Common myeloid progenitor, CD34-positive (primary cell): ENCODE data around the gene TMEM201.
"Not testable (repeated sequence)": the region's sequence is repeated elsewhere in the genome, so short reads cannot be mapped to it uniquely, and the experiment has no call there.

Experiments
- CTCF ChIA-PET: fragments of 350-600 bp; sonication (Branson Sonifier 250); formaldehyde crosslinking; loops from one replicate; lab custom pipeline; 2021; ENCODE audit warnings: antibody characterized with exemption; lab: Charles Lee
- POLR2A ChIA-PET: fragments of 350-600 bp; sonication (Branson Sonifier 250); formaldehyde crosslinking; loops from one replicate; lab custom pipeline; 2021; ENCODE audit warnings: antibody characterized with exemption; lab: Charles Lee
- DNase-seq, 3 donors: peaks; one replicate each; pipeline versions ENCODE4 v3.0.0 to v3.0.0-alpha.2; 2013
- H3K27ac ChIP-seq, 2 experiments: 1 replicate in 1 of 2; 2 replicates in 1 of 2; pipeline ENCODE4 v1.7.0; 2013; ENCODE audit warnings: inconsistent platforms in 2 of 2, low read length in 2 of 2, mild to moderate bottlenecking in 2 of 2, low read depth in 1 of 2, moderate library complexity in 1 of 2; ENCODE audit not compliant: severe bottlenecking in 2 of 2, insufficient read depth in 1 of 2, poor library complexity in 1 of 2
- H3K27me3 ChIP-seq, 5 experiments: replicated peaks in 2 of 5; 1 replicate in 3 of 5; 2 replicates in 2 of 5; pipeline versions ENCODE4 v1.6.1 to v1.7.0; 2013; ENCODE audit warnings: low read length in 4 of 5, mild to moderate bottlenecking in 2 of 5, moderate library complexity in 2 of 5, inconsistent platforms in 1 of 5; ENCODE audit not compliant: insufficient read depth in 5 of 5, control insufficient read depth in 4 of 5
- H3K36me3 ChIP-seq, 4 experiments: 1 replicate in 2 of 4; 2 replicates in 2 of 4; pipeline versions ENCODE4 v1.6.1 to v1.7.0; 2013; ENCODE audit warnings: low read length in 3 of 4, control low read depth in 1 of 4, mild to moderate bottlenecking in 1 of 4; ENCODE audit not compliant: control insufficient read depth in 4 of 4, insufficient read depth in 4 of 4
- H3K4me1 ChIP-seq, 4 experiments: 1 replicate in 3 of 4; 2 replicates in 1 of 4; pipeline versions ENCODE4 v1.6.1 to v1.7.1; 2013; ENCODE audit warnings: low read length in 3 of 4, mild to moderate bottlenecking in 3 of 4, control low read depth in 1 of 4, inconsistent platforms in 1 of 4, moderate library complexity in 1 of 4; ENCODE audit not compliant: control insufficient read depth in 4 of 4, insufficient read depth in 4 of 4; ENCODE audit errors: control extremely low read depth in 1 of 4
- H3K4me3 ChIP-seq, 7 experiments: 1 replicate in 4 of 7; 2 replicates in 3 of 7; pipeline versions ENCODE4 v1.5.1 to v1.7.0; 2013; ENCODE audit warnings: mild to moderate bottlenecking in 7 of 7, low read length in 6 of 7, moderate library complexity in 6 of 7, inconsistent platforms in 2 of 7, low read depth in 2 of 7, control low read depth in 1 of 7; ENCODE audit not compliant: insufficient read depth in 4 of 7, control insufficient read depth in 1 of 7; ENCODE audit errors: extremely low read depth in 1 of 7
- H3K9me3 ChIP-seq, 5 experiments: 1 replicate in 4 of 5; 2 replicates in 1 of 5; pipeline versions ENCODE4 v1.6.1 to v1.7.1; 2013; ENCODE audit warnings: low read length in 4 of 5, mild to moderate bottlenecking in 2 of 5, inconsistent platforms in 1 of 5, low read depth in 1 of 5, moderate library complexity in 1 of 5; ENCODE audit not compliant: control insufficient read depth in 4 of 5, insufficient read depth in 2 of 5; ENCODE audit errors: control extremely low read depth in 1 of 5
- WGBS: methylation state at CpG from one replicate; pipeline ENCODE4 v1.1.5; 2013; ENCODE audit not compliant: insufficient coverage; 5-methylcytosine and 5-hydroxymethylcytosine counted together

TMEM201 gene

GRCh38 chr1:9559673-9560072, 29.0 kb upstream of the TMEM201 start:
- no peak for DNase-seq

GRCh38 chr1:9560090-9560489, 28.6 kb upstream of the TMEM201 start:
- H3K36me3 ChIP-seq, result peaks cover 15 to 56% (median 28%) of the 10 kb centered on the region in 4 experiments
- H3K27me3 ChIP-seq, H3K27ac ChIP-seq, DNase-seq, H3K9me3 ChIP-seq, CTCF ChIA-PET, H3K4me3 ChIP-seq, H3K4me1 ChIP-seq, POLR2A ChIA-PET: not testable (repeated sequence)
- WGBS, result 99% methylated on average over 9 of the region's 17 CpGs

More at GRCh38 chr1:9559673-9560072, 29.0 kb upstream of the TMEM201 start:
- Histone ChIP-seq H3K4me3 (no peak overlapping the region), H3K27me3 (no peaks in the 10 kb centered on the region), H3K9me3 (no peaks in the 10 kb centered on the region), H3K36me3 (peaks cover 15 to 56% (median 28%) of the 10 kb centered on the region in 4 experiments), H3K4me1 (peaks cover 0 to 4% (median 2%) of the 10 kb centered on the region in 4 experiments), H3K27ac (no peak overlapping the region)
- POLR2A ChIA-PET, result no interaction called here
- 83% methylated on average over 5 of the region's 5 CpGs for WGBS
- CTCF ChIA-PET, result no interaction called here

GRCh38 chr1:9561429-9561828, 27.3 kb upstream of the TMEM201 start:
- WGBS, result 80% methylated on average over 2 of the region's 3 CpGs
- Histone ChIP-seq H3K4me1 (peaks cover 0 to 4% (median 2%) of the 10 kb centered on the region in 4 experiments), H3K36me3 (peaks cover 11 to 44% (median 20%) of the 10 kb centered on the region in 4 experiments), H3K4me3 (no peak overlapping the region), H3K9me3 (no peaks in the 10 kb centered on the region), H3K27ac (no peak overlapping the region), H3K27me3 (no peaks in the 10 kb centered on the region)
- peak; percentile 55 to 84 (median 81) for DNase-seq
- ChIA-PET CTCF (interaction anchor here (0.8 to 1.4 kb wide), 2 partner anchors 9 to 20 kb away, joined by 3 read pairs; no protein-coding TSS in a partner anchor), POLR2A (no interaction called here)

GRCh38 chr1:9569267-9569666, 19.4 kb upstream of the TMEM201 start:
- Histone ChIP-seq H3K27ac (no peak overlapping the region), H3K36me3 (peaks cover 15 to 30% (median 21%) of the 10 kb centered on the region in 4 experiments), H3K4me1 (no peaks in the 10 kb centered on the region), H3K27me3 (no peaks in the 10 kb centered on the region), H3K4me3 (no peak overlapping the region), H3K9me3 (no peaks in the 10 kb centered on the region)
- ChIA-PET CTCF (interaction anchor here (0.6 to 2.1 kb wide), 4 partner anchors 10 to 44 kb away, joined by 3 to 6 read pairs (median 4); no protein-coding TSS in a partner anchor), POLR2A (no interaction called here)
- no CpG with 5 or more reads among the region's 1 CpG for WGBS
- DNase-seq, result no peak

GRCh38 chr1:9570886-9571529, 17.7 kb upstream of the TMEM201 start:
- CTCF ChIA-PET, result interaction anchor here (0.9 to 5.6 kb wide), 8 partner anchors 9 to 79 kb away, joined by 3 to 65 read pairs (median 4); no protein-coding TSS in a partner anchor
- peaks cover 15 to 36% (median 22%) of the 10 kb centered on the region in 4 experiments for H3K36me3 ChIP-seq
- DNase-seq, H3K9me3 ChIP-seq, POLR2A ChIA-PET, H3K4me3 ChIP-seq, H3K4me1 ChIP-seq, H3K27ac ChIP-seq, H3K27me3 ChIP-seq: not testable (repeated sequence)
- 99% methylated on average over 5 of the region's 16 CpGs for WGBS

GRCh38 chr1:9573723-9574122, 15.0 kb upstream of the TMEM201 start:
- Histone ChIP-seq H3K27ac (no peak overlapping the region), H3K9me3 (no peaks in the 10 kb centered on the region), H3K4me1 (no peaks in the 10 kb centered on the region), H3K4me3 (no peak overlapping the region), H3K36me3 (peaks cover 13 to 56% (median 29%) of the 10 kb centered on the region in 4 experiments), H3K27me3 (no peaks in the 10 kb centered on the region)
- CTCF ChIA-PET, result interaction anchor here (1.0 to 5.6 kb wide), 4 partner anchors 17 to 78 kb away, joined by 3 to 65 read pairs (median 4); no protein-coding TSS in a partner anchor
- 100% methylated on average over 1 of the region's 2 CpGs for WGBS
- POLR2A ChIA-PET, result interaction anchor here (0.7 kb wide), 1 partner anchor 37 kb away, joined by 5 read pairs; no protein-coding TSS in a partner anchor
- peak; percentile 31 to 57 (median 52) for DNase-seq

GRCh38 chr1:9575486-9575885, 13.2 kb upstream of the TMEM201 start:
- 98% methylated on average over 6 of the region's 6 CpGs for WGBS
- CTCF ChIA-PET, result interaction anchor here (1.0 to 5.6 kb wide), 6 partner anchors 9 to 309 kb away, joined by 3 to 65 read pairs (median 4); partner anchors contain the start of gene TMEM201
- POLR2A ChIA-PET, result no interaction called here
- DNase-seq, result no peak
- no peaks in the 10 kb centered on the region for H3K4me1 ChIP-seq
- no peak overlapping the region for H3K27ac ChIP-seq
- no peak overlapping the region for H3K4me3 ChIP-seq
- H3K36me3 ChIP-seq, result peaks cover 9 to 57% (median 40%) of the 10 kb centered on the region in 4 experiments
- no peaks in the 10 kb centered on the region for H3K9me3 ChIP-seq
- H3K27me3 ChIP-seq, result no peaks in the 10 kb centered on the region
